ENCODE measurements around the gene DIP2C. TPM values are rescaled to one million over a fixed set of nuclear protein-coding genes. Genes with fewer than 3 reads are reported as not detected.

Gene DIP2C
- total RNA-seq, 1 experiment from 2014 or later = 11.0 TPM

- ATAC-seq = no peak
- Mint-ChIP-seq H3K9me3 (peaks cover 5% of the 10 kb centered on the region), H3K4me1 (peaks cover 5% of the 10 kb centered on the region), H3K4me3 (no peak overlapping the region), H3K27ac (no peak overlapping the region), H3K36me3 (peaks cover 14% of the 10 kb centered on the region), H3K27me3 (ENCODE audit: low read depth) (no peaks in the 10 kb centered on the region)
- DNase-seq (ENCODE audit: low spot score) = no peak
- TF ChIP-seq ETV6 (CRISPR knock-in tag; IDR thresholded peaks at IDR 0.05) (no peak), PRRX2 (CRISPR knock-in tag; IDR thresholded peaks at IDR 0.05) (no peak), MXD4 (CRISPR knock-in tag; IDR thresholded peaks at IDR 0.05; ENCODE audit: borderline replicate concordance) (no peak), NR3C1 (CRISPR knock-in tag; conservative IDR thresholded peaks at IDR 0.05; ENCODE audit: low read depth) (no peak), MAX (CRISPR knock-in tag; IDR thresholded peaks at IDR 0.05) (no peak), ZNF232 (CRISPR knock-in tag; IDR thresholded peaks at IDR 0.05) (no peak), TCF7 (CRISPR knock-in tag; IDR thresholded peaks at IDR 0.05; ENCODE audit: low read depth) (no peak), NFE2L1 (CRISPR knock-in tag; IDR thresholded peaks at IDR 0.05) (no peak), TEAD1 (CRISPR knock-in tag; IDR thresholded peaks at IDR 0.05) (no peak), AFF4 (CRISPR knock-in tag; IDR thresholded peaks at IDR 0.05; ENCODE audit: borderline replicate concordance) (no peak), ZNF532 (CRISPR knock-in tag; IDR thresholded peaks at IDR 0.05; ENCODE audit: borderline replicate concordance) (no peak), ZNF138 (CRISPR knock-in tag; conservative IDR thresholded peaks at IDR 0.05) (no peak), CTCF (IDR thresholded peaks at IDR 0.05) (no peak), CREB1 (CRISPR knock-in tag; IDR thresholded peaks at IDR 0.05) (no peak)
- CTCF ChIA-PET = interaction anchor here (0.7 kb wide), 1 partner anchor 464 kb away, joined by 3 read pairs; no protein-coding TSS in a partner anchor
- POLR2A ChIA-PET = no interaction called here
These were observed 364.9 kb downstream of the DIP2C start for GRCh38 chr10:324593-324992.

GRCh38 chr10:323651-324293 is 365.7 kb downstream of the DIP2C start:
- H3K27ac Mint-ChIP-seq = no peak overlapping the region
- ChIA-PET CTCF (no interaction called here), POLR2A (no interaction called here)
- no peak overlapping the region for H3K4me3 Mint-ChIP-seq
- ATAC-seq (no peak), DNase-seq (ENCODE audit: low spot score) (no peak)
- H3K36me3 Mint-ChIP-seq = peaks cover 14% of the 10 kb centered on the region
- no peaks in the 10 kb centered on the region for H3K4me1 Mint-ChIP-seq
- peaks cover 5% of the 10 kb centered on the region for H3K9me3 Mint-ChIP-seq
- H3K27me3 Mint-ChIP-seq (ENCODE audit: low read depth) = no peaks in the 10 kb centered on the region
- no peak for TF ChIP-seq ATF1 (CRISPR knock-in tag; IDR thresholded peaks at IDR 0.05)
- TF ChIP-seq CTCF (IDR thresholded peaks at IDR 0.05) = no peak
- no peak for TF ChIP-seq SMAD4 (CRISPR knock-in tag; IDR thresholded peaks at IDR 0.05)
- no peak for TF ChIP-seq HMGXB4 (CRISPR knock-in tag; IDR thresholded peaks at IDR 0.05)
- TF ChIP-seq FOXJ3 (CRISPR knock-in tag; IDR thresholded peaks at IDR 0.05; ENCODE audit: borderline replicate concordance) = no peak
- no peak for TF ChIP-seq IRF2 (CRISPR knock-in tag; IDR thresholded peaks at IDR 0.05; ENCODE audit: borderline replicate concordance, low read depth)
- no peak for TF ChIP-seq MLX (CRISPR knock-in tag; IDR thresholded peaks at IDR 0.05)

All from WTC11 (cell line).